B cell (primary cell): Measurements from ENCODE around the gene GPC5. TPM values are rescaled to one million over a fixed set of nuclear protein-coding genes. Genes with fewer than 3 reads are reported as not detected.

Experiments used
- ATAC-seq: fragments of 200-7000 bp; cut with Tn5 transposase; one replicate; pipeline ENCODE4 v1.10.0; 2021; ENCODE audit warnings: low read depth, mild to moderate bottlenecking, moderate number of reproducible peaks, moderate library complexity
- CTCF ChIA-PET: fragments of 350-600 bp; sonication (Branson Sonifier 250); formaldehyde crosslinking; loops from one replicate; lab custom pipeline; 2021; ENCODE audit warnings: antibody characterized with exemption, inconsistent platforms; lab: Charles Lee
- POLR2A ChIA-PET: fragments of 350-600 bp; sonication (Branson Sonifier 250); formaldehyde crosslinking; loops from one replicate; lab custom pipeline; 2021; ENCODE audit warnings: antibody characterized with exemption; lab: Charles Lee
- DNase-seq: peaks from one replicate; pipeline ENCODE4 v3.0.0; 2013
- H2AFZ ChIP-seq: 2 replicates; pipeline ENCODE4 v1.6.1; 2012; ENCODE audit warnings: mild to moderate bottlenecking, low read depth, low read length; ENCODE audit not compliant: insufficient read depth, poor library complexity, severe bottlenecking
- H3K27ac ChIP-seq, 2 donors: 1 replicate in 1 of 2; 2 replicates in 1 of 2; pipeline ENCODE4 v1.5.1; 2012 to 2013; ENCODE audit warnings: low read length in 2 of 2, mild to moderate bottlenecking in 2 of 2, moderate library complexity in 1 of 2
- H3K27me3 ChIP-seq, 4 experiments: fragments of 200-600 bp in 1 of 4; sonication (generic) in 1 of 4; replicated peaks in 1 of 4; 1 replicate in 2 of 4; 2 replicates in 2 of 4; pipeline versions ENCODE4 v1.6.1 to v1.7.0; 2013 to 2016; ENCODE audit warnings: low read length in 3 of 4, mild to moderate bottlenecking in 2 of 4, mixed read lengths in 1 of 4, moderate library complexity in 1 of 4; ENCODE audit not compliant: insufficient read depth in 4 of 4, control insufficient read depth in 3 of 4; ENCODE audit errors: control extremely low read depth in 1 of 4
- H3K36me3 ChIP-seq, 2 experiments: replicated peaks in 1 of 2; 1 replicate in 1 of 2; 2 replicates in 1 of 2; pipeline versions ENCODE4 v1.6.1 to v1.7.1; 2013; ENCODE audit warnings: low read length in 1 of 2; ENCODE audit not compliant: insufficient read depth in 2 of 2, control insufficient read depth in 1 of 2; ENCODE audit errors: control extremely low read depth in 1 of 2, extremely low read depth in 1 of 2
- H3K4me1 ChIP-seq, 2 donors: fragments of 200-600 bp in 1 of 2; sonication (generic) in 1 of 2; 1 replicate in 1 of 2; 2 replicates in 1 of 2; pipeline versions ENCODE4 v1.5.1 to v1.6.1; 2013 to 2017; ENCODE audit warnings: low read length in 2 of 2; ENCODE audit not compliant: control insufficient read depth in 2 of 2, insufficient read depth in 2 of 2
- H3K4me2 ChIP-seq: replicated peaks from 2 replicates; pipeline ENCODE3; 2012; ENCODE audit warnings: mild to moderate bottlenecking, low read depth, low read length; ENCODE audit not compliant: poor library complexity, severe bottlenecking
- H3K4me3 ChIP-seq, 5 experiments: fragments of 200-600 bp in 1 of 5; sonication (generic) in 1 of 5; 1 replicate in 3 of 5; 2 replicates in 2 of 5; pipeline versions ENCODE4 v1.5.1 to v1.7.0; 2011 to 2016; ENCODE audit warnings: low read length in 4 of 5, mild to moderate bottlenecking in 4 of 5, low read depth in 2 of 5, control low read depth in 1 of 5, moderate library complexity in 1 of 5; ENCODE audit not compliant: insufficient read depth in 1 of 5; ENCODE audit errors: control extremely low read depth in 1 of 5, extremely low read depth in 1 of 5
- H3K79me2 ChIP-seq: fragments of 200-600 bp; sonication (generic); one replicate; pipeline ENCODE4 v1.6.0; 2016; ENCODE audit warnings: low read length; ENCODE audit not compliant: control insufficient read depth, insufficient read depth
- H3K9ac ChIP-seq: fragments of 200-600 bp; sonication (generic); 2 replicates; pipeline ENCODE4 v1.6.1; 2017; ENCODE audit warnings: mild to moderate bottlenecking, low read length, moderate library complexity
- H3K9me3 ChIP-seq, 3 donors: one replicate each; pipeline versions ENCODE4 v1.6.1 to v1.7.1; 2013; ENCODE audit warnings: low read length in 2 of 3; ENCODE audit not compliant: control insufficient read depth in 2 of 3, insufficient read depth in 1 of 3; ENCODE audit errors: control extremely low read depth in 1 of 3
- H4K20me1 ChIP-seq: 2 replicates; pipeline ENCODE4 v1.6.0; 2012; ENCODE audit warnings: mild to moderate bottlenecking, low read length; ENCODE audit not compliant: insufficient read depth, control insufficient read depth, poor library complexity, severe bottlenecking
- H3K27ac Mint-ChIP-seq: one replicate; pipeline ENCODE4 v1.8.0; 2021; ENCODE audit warnings: mixed read lengths
- H3K27me3 Mint-ChIP-seq: one replicate; pipeline ENCODE4 v1.8.0; 2021; ENCODE audit warnings: mixed read lengths
- H3K4me1 Mint-ChIP-seq: one replicate; pipeline ENCODE4 v1.8.0; 2021; ENCODE audit warnings: mixed read lengths
- H3K4me3 Mint-ChIP-seq: one replicate; pipeline ENCODE4 v1.8.0; 2021; ENCODE audit warnings: mixed read lengths
- H3K9me3 Mint-ChIP-seq: one replicate; pipeline ENCODE4 v1.8.0; 2022; ENCODE audit warnings: mixed read lengths; ENCODE audit not compliant: insufficient read depth
- CTCF ChIP-seq: fragments of 200-600 bp; IDR thresholded peaks from one replicate; pipeline ENCODE4 v1.8.0; 2022; ENCODE audit warnings: antibody characterized with exemption, mild to moderate bottlenecking
- EZH2 ChIP-seq: IDR thresholded peaks from 2 replicates; pipeline ENCODE4 v1.6.1; 2012; ENCODE audit warnings: borderline replicate concordance, low read depth, mild to moderate bottlenecking, moderate library complexity, low read length; ENCODE audit not compliant: insufficient read depth, poor library complexity, severe bottlenecking
- WGBS: methylation state at CpG from one replicate; pipeline ENCODE4 v1.1.5; 2013; ENCODE audit warnings: missing lambda C conversion rate; ENCODE audit not compliant: insufficient coverage; 5-methylcytosine and 5-hydroxymethylcytosine counted together
- intact Hi-C: fragments of 100-400 bp; cut with micrococcal nuclease; formaldehyde crosslinking; loops from one replicate; pipeline ENCODE4 v1.10.0; 2022
- polyA plus RNA-seq: library from polyadenylated mRNA; depleted of rRNA; stranded (reverse); fragments of >200 nt; gene quantifications from 2 replicates; pipeline ENCODE4 v1.2.3, GENCODE V29; 2012
- total RNA-seq, 2 donors: library from RNA; stranded (reverse); fragments of 120-200 nt in 1 of 2; gene quantifications; 1 replicate in 1 of 2; 2 replicates in 1 of 2; pipeline versions ENCODE4 v1.2.3 to v1.2.4, GENCODE V29; 2013 to 2022

The GPC5 gene
- total and polyA plus RNA-seq, 2 donors (not counting 1 experiment from before 2014, with no cell fraction given) = 0.15 to 0.30 TPM

GRCh38 chr13:91747186-91747585, 348.8 kb downstream of the GPC5 start:
- H3K4me1 Mint-ChIP-seq = no peaks in the 10 kb centered on the region
- no peaks in the 10 kb centered on the region for H3K36me3 ChIP-seq

More at GRCh38 chr13:91747186-91747585, 348.8 kb downstream of the GPC5 start:
- Histone ChIP-seq H3K9me3 (peaks cover 0 to 4% (median 0%) of the 10 kb centered on the region in 3 donors), H3K27me3 (no peaks in the 10 kb centered on the region), H3K27ac (no peak overlapping the region), H3K79me2 (no peaks in the 10 kb centered on the region), H3K4me3 (no peak overlapping the region), H3K4me2 (no peak overlapping the region), H3K4me1 (no peaks in the 10 kb centered on the region), H2AFZ (no peak overlapping the region), H3K9ac (no peak overlapping the region), H4K20me1 (no peaks in the 10 kb centered on the region)
- WGBS = no CpG with 5 or more reads among the region's 2 CpGs
- TF ChIP-seq CTCF = no peak
- no peak for TF ChIP-seq EZH2
- no peak for ATAC-seq
- Mint-ChIP-seq H3K9me3 (no peaks in the 10 kb centered on the region), H3K27ac (no peak overlapping the region), H3K27me3 (no peaks in the 10 kb centered on the region), H3K4me3 (no peak overlapping the region)
- ChIA-PET POLR2A (no interaction called here), CTCF (no interaction called here)
- intact Hi-C loops = no loop called here
- DNase-seq = no peak
